ENCODE data around the gene PITPNC1.
"Not testable (repeated sequence)": the region's sequence is repeated elsewhere in the genome, so short reads cannot be mapped to it uniquely, and the experiment has no call there.

The PITPNC1 gene

DNA sequence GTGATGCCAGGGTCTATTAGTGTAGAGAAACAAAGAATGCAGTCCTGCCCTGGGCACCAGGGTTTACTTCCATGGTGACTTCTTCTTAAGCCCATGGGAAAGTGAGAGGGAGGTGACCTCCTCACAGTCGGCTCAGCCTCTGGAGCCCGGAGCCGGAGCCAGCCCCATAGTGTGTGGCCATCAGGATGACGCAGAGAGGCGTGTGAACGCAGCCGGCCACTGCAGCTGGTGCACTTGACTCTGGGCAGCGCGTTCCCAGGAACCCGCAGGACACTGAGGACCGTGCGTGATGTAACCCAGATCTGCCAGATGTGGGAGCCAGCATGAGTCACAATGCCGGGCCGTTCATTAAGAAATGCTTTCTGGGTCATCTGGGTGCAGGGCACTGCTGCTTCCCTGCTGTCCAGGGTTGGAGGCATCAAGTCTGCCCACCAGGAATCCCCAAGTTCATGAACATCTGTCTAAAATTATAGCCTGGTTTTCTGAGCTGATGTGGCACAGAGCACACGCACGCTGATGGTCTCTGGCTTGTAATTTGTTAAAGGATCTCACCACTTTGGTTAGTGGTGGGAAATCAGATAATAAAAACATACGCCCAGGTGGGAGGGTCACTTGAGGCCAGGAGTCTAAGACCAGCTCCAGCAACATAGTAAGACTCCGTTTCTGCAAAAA, 114.1 kb downstream of the PITPNC1 start:
- H3K9me3 ChIP-seq (ENCODE audit: control insufficient read depth in 1 of 2, low read length in 2 of 2) = no peaks in the 10 kb centered on the region
- peak overlapping the region in 1 of 2 donors; percentile 21 for H3K4me3 ChIP-seq (ENCODE audit: low read depth in 1 of 2, low read length in 2 of 2)
- H3K27ac ChIP-seq (ENCODE audit: low read depth, low read length) = peak overlapping the region; percentile 27
- no peak overlapping the region for H3K9ac ChIP-seq (ENCODE audit: low read depth in 1 of 2, low read length in 2 of 2)
- no peaks in the 10 kb centered on the region for H3K36me3 ChIP-seq (ENCODE audit: control insufficient read depth in 1 of 2, insufficient read depth in 2 of 2, low read length in 2 of 2)
- peaks cover 6 to 7% of the 10 kb centered on the region in 2 donors for H3K4me1 ChIP-seq (ENCODE audit: control insufficient read depth in 1 of 2, insufficient read depth in 2 of 2, low read length in 2 of 2)
- H3K27me3 ChIP-seq (ENCODE audit: control insufficient read depth in 1 of 2, insufficient read depth in 2 of 2, low read length in 2 of 2) = no peaks in the 10 kb centered on the region

GRCh38 chr17:67491681-67492024, 114.6 kb downstream of the PITPNC1 start:
- Histone ChIP-seq H3K9ac (ENCODE audit: low read depth in 1 of 2, low read length in 2 of 2) (no peak overlapping the region), H3K36me3 (ENCODE audit: control insufficient read depth in 1 of 2, insufficient read depth in 2 of 2, low read length in 2 of 2) (no peaks in the 10 kb centered on the region), H3K4me1 (ENCODE audit: control insufficient read depth in 1 of 2, insufficient read depth in 2 of 2, low read length in 2 of 2) (peaks cover 6 to 7% of the 10 kb centered on the region in 2 donors), H3K4me3 (ENCODE audit: low read depth in 1 of 2, low read length in 2 of 2) (no peak overlapping the region), H3K9me3 (ENCODE audit: control insufficient read depth in 1 of 2, low read length in 2 of 2) (no peaks in the 10 kb centered on the region), H3K27me3 (ENCODE audit: control insufficient read depth in 1 of 2, insufficient read depth in 2 of 2, low read length in 2 of 2) (no peaks in the 10 kb centered on the region), H3K27ac (ENCODE audit: low read depth, low read length) (no peak overlapping the region)

- H3K27me3 ChIP-seq (ENCODE audit: control insufficient read depth in 1 of 2, insufficient read depth in 2 of 2, low read length in 2 of 2) = no peaks in the 10 kb centered on the region
- H3K27ac ChIP-seq (ENCODE audit: low read depth, low read length) = no peak overlapping the region
- no peak overlapping the region for H3K4me3 ChIP-seq (ENCODE audit: low read depth in 1 of 2, low read length in 2 of 2)
- no peaks in the 10 kb centered on the region for H3K9me3 ChIP-seq (ENCODE audit: control insufficient read depth in 1 of 2, low read length in 2 of 2)
- no peaks in the 10 kb centered on the region for H3K36me3 ChIP-seq (ENCODE audit: control insufficient read depth in 1 of 2, insufficient read depth in 2 of 2, low read length in 2 of 2)
- peaks cover 4 to 7% of the 10 kb centered on the region in 2 donors for H3K4me1 ChIP-seq (ENCODE audit: control insufficient read depth in 1 of 2, insufficient read depth in 2 of 2, low read length in 2 of 2)
- H3K9ac ChIP-seq (ENCODE audit: low read depth in 1 of 2, low read length in 2 of 2) = no peak overlapping the region
Observed at GRCh38 chr17:67492251-67492740, 115.2 kb downstream of the PITPNC1 start.

GRCh38 chr17:67492824-67493517, 115.9 kb downstream of the PITPNC1 start:
- Histone ChIP-seq H3K4me3 (ENCODE audit: low read depth in 1 of 2, low read length in 2 of 2) (no peak overlapping the region), H3K9ac (ENCODE audit: low read depth in 1 of 2, low read length in 2 of 2) (no peak overlapping the region), H3K27ac (ENCODE audit: low read depth, low read length) (peak overlapping the region; percentile 24), H3K9me3 (ENCODE audit: control insufficient read depth in 1 of 2, low read length in 2 of 2) (no peaks in the 10 kb centered on the region), H3K4me1 (ENCODE audit: control insufficient read depth in 1 of 2, insufficient read depth in 2 of 2, low read length in 2 of 2) (peaks cover 0 to 7% of the 10 kb centered on the region in 2 donors), H3K36me3 (ENCODE audit: control insufficient read depth in 1 of 2, insufficient read depth in 2 of 2, low read length in 2 of 2) (no peaks in the 10 kb centered on the region), H3K27me3 (ENCODE audit: control insufficient read depth in 1 of 2, insufficient read depth in 2 of 2, low read length in 2 of 2) (no peaks in the 10 kb centered on the region)

DNA sequence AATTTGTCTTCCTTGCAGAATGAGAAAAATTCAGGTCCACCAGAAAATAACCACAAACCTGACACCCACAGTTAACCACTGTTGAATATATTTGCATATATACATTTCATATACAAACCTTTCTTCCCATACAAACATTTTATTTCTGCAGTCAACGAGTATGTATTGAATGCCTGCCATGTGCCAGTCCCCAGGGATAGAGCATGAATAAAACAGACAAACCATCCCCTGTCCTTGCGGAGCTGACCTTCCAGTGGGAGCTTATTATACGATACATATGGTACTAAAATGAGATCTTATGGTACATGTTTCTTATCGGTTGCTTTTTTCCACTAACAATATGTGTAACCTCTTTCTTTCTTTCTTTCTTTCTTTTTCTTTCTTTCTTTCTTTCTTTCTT, 116.7 kb downstream of the PITPNC1 start:
- Histone ChIP-seq H3K4me1 (ENCODE audit: control insufficient read depth in 1 of 2, insufficient read depth in 2 of 2, low read length in 2 of 2) (peaks cover 0 to 7% of the 10 kb centered on the region in 2 donors), H3K4me3 (ENCODE audit: low read depth in 1 of 2, low read length in 2 of 2) (no peak overlapping the region), H3K9ac (ENCODE audit: low read depth in 1 of 2, low read length in 2 of 2) (no peak overlapping the region), H3K36me3 (ENCODE audit: control insufficient read depth in 1 of 2, insufficient read depth in 2 of 2, low read length in 2 of 2) (no peaks in the 10 kb centered on the region), H3K27me3 (ENCODE audit: control insufficient read depth in 1 of 2, insufficient read depth in 2 of 2, low read length in 2 of 2) (no peaks in the 10 kb centered on the region), H3K9me3 (ENCODE audit: control insufficient read depth in 1 of 2, low read length in 2 of 2) (no peaks in the 10 kb centered on the region), H3K27ac (ENCODE audit: low read depth, low read length) (no peak overlapping the region)

DNA sequence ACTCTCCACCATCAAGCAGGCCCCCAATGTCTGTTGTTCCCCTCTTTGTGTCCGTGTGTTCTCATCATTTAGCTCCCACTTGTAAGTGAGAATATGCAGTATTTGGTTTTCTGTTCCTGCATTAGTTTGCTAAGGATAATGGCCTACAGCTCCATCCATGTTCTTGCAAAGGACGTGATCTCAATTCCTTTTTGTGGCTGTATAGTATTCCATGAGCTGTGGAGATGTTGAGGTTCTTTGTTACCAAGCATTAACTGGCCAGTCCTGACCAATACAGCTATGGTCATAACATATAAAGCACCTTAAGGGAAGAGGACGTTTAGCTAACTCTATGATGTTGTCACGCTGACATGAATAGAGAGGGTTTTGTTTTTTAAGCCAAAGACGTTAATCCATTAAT, 118.5 kb downstream of the PITPNC1 start:
- not testable (repeated sequence) for H3K27ac ChIP-seq (ENCODE audit: low read depth, low read length); H3K4me3 ChIP-seq (ENCODE audit: low read depth in 1 of 2, low read length in 2 of 2); H3K9ac ChIP-seq (ENCODE audit: low read depth in 1 of 2, low read length in 2 of 2); H3K9me3 ChIP-seq (ENCODE audit: control insufficient read depth in 1 of 2, low read length in 2 of 2); H3K4me1 ChIP-seq (ENCODE audit: control insufficient read depth in 1 of 2, insufficient read depth in 2 of 2, low read length in 2 of 2); H3K27me3 ChIP-seq (ENCODE audit: control insufficient read depth in 1 of 2, insufficient read depth in 2 of 2, low read length in 2 of 2); H3K36me3 ChIP-seq (ENCODE audit: control insufficient read depth in 1 of 2, insufficient read depth in 2 of 2, low read length in 2 of 2)

DNA sequence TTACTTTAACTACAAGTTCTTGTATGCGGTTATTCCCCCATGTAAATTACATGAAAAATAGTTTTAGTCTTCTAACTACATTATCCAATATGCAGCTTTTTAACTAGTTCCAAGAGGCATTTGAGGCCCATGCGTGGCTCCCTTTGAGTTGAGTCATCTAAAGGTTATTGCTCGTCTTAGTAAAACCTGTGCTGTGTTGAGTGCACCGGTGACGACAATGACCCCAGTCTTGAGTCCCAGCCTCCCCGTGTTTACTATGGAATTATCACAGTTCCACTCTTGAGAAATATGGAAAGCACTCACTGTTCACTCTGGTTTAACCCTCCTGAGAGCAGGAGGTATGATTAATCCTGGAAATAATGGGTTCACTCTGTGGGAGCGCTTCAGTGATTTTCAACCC, 119.2 kb downstream of the PITPNC1 start:
- Histone ChIP-seq H3K27ac (ENCODE audit: low read depth, low read length) (no peak overlapping the region), H3K4me3 (ENCODE audit: low read depth in 1 of 2, low read length in 2 of 2) (no peak overlapping the region), H3K4me1 (ENCODE audit: control insufficient read depth in 1 of 2, insufficient read depth in 2 of 2, low read length in 2 of 2) (peaks cover 0 to 5% of the 10 kb centered on the region in 2 donors), H3K9ac (ENCODE audit: low read depth in 1 of 2, low read length in 2 of 2) (no peak overlapping the region), H3K9me3 (ENCODE audit: control insufficient read depth in 1 of 2, low read length in 2 of 2) (no peaks in the 10 kb centered on the region), H3K27me3 (ENCODE audit: control insufficient read depth in 1 of 2, insufficient read depth in 2 of 2, low read length in 2 of 2) (no peaks in the 10 kb centered on the region), H3K36me3 (ENCODE audit: control insufficient read depth in 1 of 2, insufficient read depth in 2 of 2, low read length in 2 of 2) (no peaks in the 10 kb centered on the region)

DNA sequence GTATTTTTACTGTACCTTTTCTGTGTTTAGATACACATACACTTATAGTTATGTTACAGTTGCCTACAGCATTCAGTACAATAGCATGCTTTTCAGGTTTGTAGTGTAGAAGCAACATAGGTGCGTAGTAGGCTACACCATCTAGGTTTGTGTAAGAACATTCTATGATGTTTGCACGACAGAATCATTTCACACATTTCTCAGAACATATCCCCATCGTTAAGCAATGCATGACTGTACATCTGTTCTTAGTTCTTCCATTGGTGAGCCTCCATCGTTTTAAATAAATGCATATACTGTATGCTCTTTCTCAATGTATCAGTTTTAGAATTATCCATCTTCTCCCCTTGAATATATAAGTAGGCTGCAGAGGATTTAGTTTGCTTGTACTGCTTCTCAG, 122.6 kb downstream of the PITPNC1 start:
- Histone ChIP-seq H3K4me3 (ENCODE audit: low read depth in 1 of 2, low read length in 2 of 2) (no peak overlapping the region), H3K9me3 (ENCODE audit: control insufficient read depth in 1 of 2, low read length in 2 of 2) (no peaks in the 10 kb centered on the region), H3K27ac (ENCODE audit: low read depth, low read length) (no peak overlapping the region), H3K27me3 (ENCODE audit: control insufficient read depth in 1 of 2, insufficient read depth in 2 of 2, low read length in 2 of 2) (no peaks in the 10 kb centered on the region), H3K36me3 (ENCODE audit: control insufficient read depth in 1 of 2, insufficient read depth in 2 of 2, low read length in 2 of 2) (no peaks in the 10 kb centered on the region), H3K9ac (ENCODE audit: low read depth in 1 of 2, low read length in 2 of 2) (no peak overlapping the region), H3K4me1 (ENCODE audit: control insufficient read depth in 1 of 2, insufficient read depth in 2 of 2, low read length in 2 of 2) (no peaks in the 10 kb centered on the region)

DNA sequence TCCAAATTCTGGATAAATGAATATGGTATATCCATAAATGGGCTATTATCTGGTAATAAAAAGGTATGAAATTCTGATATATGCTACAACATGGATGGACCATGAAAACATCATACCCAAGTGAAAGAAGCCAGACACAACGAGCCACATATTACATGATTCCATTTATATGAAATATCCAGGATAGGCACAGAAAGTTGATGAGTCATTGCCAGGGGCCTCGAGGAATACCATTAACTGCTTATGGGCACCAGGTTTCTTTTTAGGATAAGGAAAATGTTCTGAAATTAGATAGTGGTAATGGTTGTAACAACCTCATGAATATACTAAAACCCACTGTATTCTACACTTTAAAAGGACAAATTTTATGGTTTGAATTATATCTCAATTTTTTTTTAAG, 123.2 kb downstream of the PITPNC1 start:
- no peak overlapping the region for H3K9ac ChIP-seq (ENCODE audit: low read depth in 1 of 2, low read length in 2 of 2)
- no peaks in the 10 kb centered on the region for H3K27me3 ChIP-seq (ENCODE audit: control insufficient read depth in 1 of 2, insufficient read depth in 2 of 2, low read length in 2 of 2)
- no peak overlapping the region for H3K27ac ChIP-seq (ENCODE audit: low read depth, low read length)
- H3K36me3 ChIP-seq (ENCODE audit: control insufficient read depth in 1 of 2, insufficient read depth in 2 of 2, low read length in 2 of 2) = no peaks in the 10 kb centered on the region
- no peaks in the 10 kb centered on the region for H3K4me1 ChIP-seq (ENCODE audit: control insufficient read depth in 1 of 2, insufficient read depth in 2 of 2, low read length in 2 of 2)
- no peaks in the 10 kb centered on the region for H3K9me3 ChIP-seq (ENCODE audit: control insufficient read depth in 1 of 2, low read length in 2 of 2)
- no peak overlapping the region for H3K4me3 ChIP-seq (ENCODE audit: low read depth in 1 of 2, low read length in 2 of 2)

GRCh38 chr17:67500677-67501300, 123.7 kb downstream of the PITPNC1 start:
- Histone ChIP-seq H3K4me1 (ENCODE audit: control insufficient read depth in 1 of 2, insufficient read depth in 2 of 2, low read length in 2 of 2) (no peaks in the 10 kb centered on the region), H3K36me3 (ENCODE audit: control insufficient read depth in 1 of 2, insufficient read depth in 2 of 2, low read length in 2 of 2) (no peaks in the 10 kb centered on the region), H3K27me3 (ENCODE audit: control insufficient read depth in 1 of 2, insufficient read depth in 2 of 2, low read length in 2 of 2) (no peaks in the 10 kb centered on the region), H3K27ac (ENCODE audit: low read depth, low read length) (no peak overlapping the region), H3K4me3 (ENCODE audit: low read depth in 1 of 2, low read length in 2 of 2) (no peak overlapping the region), H3K9me3 (ENCODE audit: control insufficient read depth in 1 of 2, low read length in 2 of 2) (no peaks in the 10 kb centered on the region), H3K9ac (ENCODE audit: low read depth in 1 of 2, low read length in 2 of 2) (no peak overlapping the region)

All from duodenal mucosa (tissue), 2 donors.